GF-D8 (cell line): ENCODE results near the gene SYTL1.
"Not testable (repeated sequence)": the region's sequence is repeated elsewhere in the genome, so short reads cannot be mapped to it uniquely, and the experiment has no call there.

Experiments used
- DNase-seq: peaks from one replicate; lab custom pipeline; 2025; lab: John Stamatoyannopoulos, UW

SYTL1 gene

GRCh38 chr1:27384797-27385196, 43.0 kb downstream of the SYTL1 start:
- not testable (repeated sequence) for DNase-seq

GRCh38 chr1:27388337-27389005, 46.6 kb downstream of the SYTL1 start:
- no peak for DNase-seq

GRCh38 chr1:27391511-27392095, 49.8 kb downstream of the SYTL1 start:
- no peak for DNase-seq

- peak; percentile 53 for DNase-seq
These were observed 50.4 kb downstream of the SYTL1 start, which contains the start of gene GPR3 for GRCh38 chr1:27392096-27392777. Gene GPR3, plus strand, starts transcription at chr1:27392622. Its CDS starts 1,177 bp downstream, at chr1:27393799.

- no peak for DNase-seq
These were observed 51.2 kb downstream of the SYTL1 start for GRCh38 chr1:27392778-27393635.

- no peak for DNase-seq
These were observed 51.9 kb downstream of the SYTL1 start for GRCh38 chr1:27393641-27394281.

GRCh38 chr1:27394282-27394658, 52.4 kb downstream of the SYTL1 start:
- no peak for DNase-seq

- DNase-seq, result no peak
These were observed 53.1 kb downstream of the SYTL1 start for GRCh38 chr1:27394925-27395324.

- DNase-seq, result peak; percentile 34
These were observed 53.8 kb downstream of the SYTL1 start for GRCh38 chr1:27395441-27396195.

GRCh38 chr1:27397110-27397509, 55.3 kb downstream of the SYTL1 start:
- DNase-seq, result no peak

GRCh38 chr1:27397749-27398148, 55.9 kb downstream of the SYTL1 start:
- DNase-seq, result no peak

GRCh38 chr1:27398405-27399149, 56.8 kb downstream of the SYTL1 start:
- no peak for DNase-seq

GRCh38 chr1:27399251-27400025, 57.6 kb downstream of the SYTL1 start:
- DNase-seq, result no peak

- DNase-seq, result no peak
These were observed 58.5 kb downstream of the SYTL1 start for GRCh38 chr1:27400082-27400962.

GRCh38 chr1:27400963-27401341, 59.1 kb downstream of the SYTL1 start:
- no peak for DNase-seq

GRCh38 chr1:27402349-27402754, 60.5 kb downstream of the SYTL1 start:
- DNase-seq, result peak; percentile 69

GRCh38 chr1:27403065-27403726, 61.4 kb downstream of the SYTL1 start:
- DNase-seq, result peak; percentile 78
